GM19351 (cell line): Measurements from ENCODE around the gene OR2V2.

Source experiments
- ATAC-seq: cut with Tn5 transposase; IDR thresholded peaks from one replicate; pipeline ENCODE4 v1.9.1; 2021; ENCODE audit warnings: mild to moderate bottlenecking, moderate library complexity; ENCODE audit not compliant: unreplicated experiment

Gene OR2V2

DNA sequence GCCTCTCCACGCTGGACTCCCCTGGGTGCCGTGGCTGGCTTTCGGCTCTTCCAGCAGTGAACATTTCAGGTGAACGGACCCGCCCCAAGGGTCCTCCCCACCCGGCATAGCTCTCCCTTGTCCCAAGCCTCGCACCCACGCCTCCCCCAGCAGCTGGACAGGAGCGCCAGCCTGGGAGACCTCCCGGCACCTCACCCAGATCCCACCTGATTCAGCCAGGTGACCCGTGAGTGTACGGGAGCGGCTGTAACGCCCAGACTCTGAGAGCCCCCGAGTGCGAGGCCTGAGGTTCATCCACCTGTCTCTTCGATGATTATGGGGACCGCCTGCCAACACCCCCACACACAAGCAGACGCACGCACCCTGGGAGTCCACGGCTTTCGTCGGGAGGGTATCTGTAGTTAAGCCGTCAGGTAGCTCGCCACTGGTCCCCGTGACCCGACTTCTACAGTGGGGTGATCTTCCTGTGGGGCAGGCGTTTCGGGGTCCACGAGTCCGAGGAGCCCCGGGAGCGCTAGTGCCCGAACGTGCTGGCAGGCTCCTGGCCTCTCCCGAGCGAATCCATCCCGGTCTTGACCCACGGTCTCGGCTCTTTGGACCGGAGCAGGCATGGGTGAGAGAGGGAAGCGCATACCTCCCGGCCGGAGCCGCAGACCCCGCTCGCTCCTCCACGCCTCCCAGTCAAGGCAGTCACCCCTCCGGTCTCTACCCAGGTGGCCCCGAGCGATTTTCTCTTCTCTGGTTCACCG lies 42.8 kb downstream of the OR2V2 start:
- no peak for ATAC-seq

DNA sequence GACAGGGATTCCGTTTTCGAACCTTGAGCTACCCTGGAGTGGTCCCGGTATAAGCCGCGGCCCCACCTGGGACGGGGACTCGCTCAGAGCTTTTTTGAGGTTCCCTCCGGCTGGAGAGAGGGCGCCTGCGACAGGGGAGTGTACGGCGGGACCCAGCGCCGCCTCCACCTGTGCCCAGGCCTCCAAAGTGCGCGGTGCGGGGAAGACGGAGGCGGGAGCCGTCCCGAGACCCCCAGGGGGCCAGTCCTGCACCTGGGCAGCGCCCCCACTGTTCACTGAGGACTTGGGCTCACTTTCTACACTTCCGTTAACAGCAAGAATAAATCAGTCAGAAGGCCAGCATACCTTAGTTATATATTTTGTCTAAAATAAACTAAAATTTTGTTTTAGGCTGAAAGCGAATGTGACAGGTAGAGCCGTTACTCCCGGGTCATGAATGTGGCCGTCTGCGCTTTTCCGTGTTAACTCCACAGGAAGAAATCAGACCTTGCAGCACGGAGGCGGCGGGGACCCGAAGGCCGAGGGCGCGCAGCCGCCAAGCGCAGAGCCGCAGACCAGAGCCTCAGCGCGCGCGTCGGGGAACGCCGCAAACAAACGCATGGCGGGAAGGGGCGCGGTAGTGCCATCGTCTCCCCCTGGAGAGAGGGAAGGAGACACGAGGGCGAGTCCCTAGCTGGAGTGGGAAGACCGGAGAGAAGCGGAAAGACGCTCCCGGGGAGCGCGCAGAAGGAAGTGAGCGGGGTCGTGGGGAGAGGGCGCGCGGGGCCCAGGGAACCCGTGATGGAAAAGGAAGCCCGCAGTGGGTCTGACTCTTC lies 43.5 kb downstream of the OR2V2 start:
- no peak for ATAC-seq

DNA sequence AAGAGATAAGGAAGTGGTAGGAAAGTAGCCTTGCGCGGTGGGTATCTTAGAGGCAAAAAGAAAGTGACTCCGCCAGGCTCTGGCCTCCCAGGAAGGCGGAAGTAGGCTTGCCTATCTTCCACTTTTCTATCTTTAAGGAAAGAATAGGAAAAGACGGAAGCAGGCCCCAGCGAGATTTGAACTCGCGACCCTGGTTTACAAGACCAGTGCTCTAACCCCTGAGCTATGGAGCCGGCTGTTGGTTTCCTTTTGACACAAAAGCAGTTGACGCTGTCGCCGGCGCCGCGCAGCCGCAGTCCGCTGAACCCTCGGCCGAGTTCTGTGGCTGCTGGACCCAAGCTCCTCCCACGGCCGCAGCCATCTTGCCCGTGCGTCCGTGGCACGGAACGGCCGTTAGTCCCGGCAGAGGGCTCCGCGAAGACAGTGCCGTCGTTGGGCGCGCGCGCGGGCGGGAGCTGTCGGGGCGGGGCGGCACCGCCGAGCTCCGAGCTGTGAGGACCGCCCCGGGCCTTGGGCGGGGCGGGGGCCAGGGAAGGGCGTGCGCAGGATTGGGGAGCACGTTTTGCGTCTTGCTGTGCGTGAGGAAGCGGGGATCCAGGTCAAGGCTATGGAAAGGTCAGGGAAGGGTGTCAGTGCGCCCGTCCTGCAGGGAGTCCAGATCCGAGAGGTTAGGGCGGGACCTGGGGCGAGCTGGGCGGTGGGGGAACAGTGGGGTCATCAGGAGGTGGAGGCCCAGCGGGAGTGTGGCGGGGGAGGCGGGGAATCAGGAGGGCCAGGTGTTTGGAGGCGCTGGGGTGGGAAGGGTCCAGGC lies 44.3 kb downstream of the OR2V2 start:
- ATAC-seq = peak; percentile 55

DNA sequence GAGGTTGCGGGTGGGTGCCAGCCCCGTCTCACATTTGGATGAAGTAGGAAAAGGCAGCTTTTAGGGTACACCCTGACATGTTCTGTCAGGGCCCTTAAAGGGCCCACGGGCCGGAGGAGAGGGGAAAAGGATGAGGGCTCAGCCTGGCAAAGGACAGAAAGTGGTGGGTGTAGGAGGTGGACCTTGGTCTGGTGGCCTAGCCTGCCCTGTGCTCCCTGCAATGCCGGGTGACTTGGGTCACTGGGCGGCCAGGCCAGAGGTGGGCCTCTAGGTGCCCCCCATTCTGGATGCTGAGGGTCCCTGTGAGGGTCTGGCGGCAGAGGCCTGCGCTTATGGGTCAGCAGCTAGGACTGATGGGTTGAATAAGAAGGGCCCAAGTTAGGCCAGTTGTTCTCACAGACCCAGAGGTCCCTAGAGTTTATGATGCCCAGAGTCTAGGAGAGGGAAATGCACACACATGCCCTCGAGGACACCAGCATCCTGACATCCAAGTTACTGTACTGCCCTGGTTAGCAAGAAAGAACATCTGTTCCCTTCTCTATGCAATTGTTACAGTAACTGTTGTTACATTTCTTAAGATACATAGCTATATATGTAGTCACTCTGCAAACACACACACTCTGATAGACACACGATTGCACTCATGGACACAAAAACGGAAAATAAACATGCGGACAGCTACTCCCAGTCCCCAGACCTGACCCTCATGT lies 45.1 kb downstream of the OR2V2 start:
- no peak for ATAC-seq

DNA sequence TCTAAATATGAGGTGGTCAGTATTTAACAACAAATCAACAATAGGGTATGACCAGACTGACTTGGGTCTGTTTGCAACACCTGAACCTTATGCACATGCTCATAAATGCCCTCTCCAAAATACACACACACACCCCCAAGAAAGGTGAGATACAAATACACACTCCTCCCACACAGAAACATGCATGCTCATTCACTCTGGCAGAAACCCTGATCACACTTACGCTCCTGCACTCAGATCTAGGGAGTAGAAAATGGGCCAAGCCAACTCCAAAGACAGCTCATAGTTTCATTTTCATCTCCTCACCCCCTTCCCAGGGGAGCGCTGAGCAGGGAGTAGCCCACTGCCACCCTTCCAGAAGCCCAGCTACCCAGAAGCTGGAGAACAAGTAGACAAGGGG lies 46.3 kb downstream of the OR2V2 start:
- no peak for ATAC-seq

DNA sequence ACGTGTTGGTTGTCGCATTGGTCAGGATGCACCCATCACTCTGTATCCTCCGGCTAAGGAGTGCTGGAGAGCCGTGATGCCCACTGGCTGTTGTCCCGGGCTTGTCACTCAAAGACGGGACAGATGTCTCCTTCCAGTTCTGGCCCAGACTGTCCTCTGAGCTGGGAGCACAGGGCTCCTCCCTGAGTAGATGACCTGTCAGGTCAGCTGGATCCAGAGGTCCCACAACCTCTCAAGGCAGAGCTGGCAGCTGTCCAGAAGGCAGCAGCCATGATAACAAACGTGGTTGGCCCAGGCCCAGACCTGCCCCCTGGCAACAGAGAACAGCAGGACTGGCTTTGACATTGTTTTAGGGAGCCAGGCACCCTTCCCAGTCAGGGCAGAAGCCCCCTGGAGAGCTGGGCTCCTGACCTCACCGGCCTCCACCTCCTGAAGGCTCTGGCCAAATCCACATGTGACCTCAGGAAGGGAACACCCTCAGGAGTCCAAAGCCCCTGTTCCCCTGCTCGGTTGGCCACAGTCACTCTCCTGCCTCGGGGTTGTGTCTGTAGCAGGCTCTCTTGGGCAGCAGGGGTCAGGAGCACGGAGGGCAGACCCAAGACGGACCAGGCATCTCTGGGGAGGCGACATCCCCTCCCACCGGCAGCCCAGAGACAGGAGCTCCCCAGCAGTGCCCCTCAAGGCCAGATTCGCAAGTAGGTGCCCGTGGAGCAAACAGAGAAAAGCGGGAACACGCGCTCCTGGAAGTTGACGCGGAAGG lies 47.3 kb downstream of the OR2V2 start:
- ATAC-seq = no peak

DNA sequence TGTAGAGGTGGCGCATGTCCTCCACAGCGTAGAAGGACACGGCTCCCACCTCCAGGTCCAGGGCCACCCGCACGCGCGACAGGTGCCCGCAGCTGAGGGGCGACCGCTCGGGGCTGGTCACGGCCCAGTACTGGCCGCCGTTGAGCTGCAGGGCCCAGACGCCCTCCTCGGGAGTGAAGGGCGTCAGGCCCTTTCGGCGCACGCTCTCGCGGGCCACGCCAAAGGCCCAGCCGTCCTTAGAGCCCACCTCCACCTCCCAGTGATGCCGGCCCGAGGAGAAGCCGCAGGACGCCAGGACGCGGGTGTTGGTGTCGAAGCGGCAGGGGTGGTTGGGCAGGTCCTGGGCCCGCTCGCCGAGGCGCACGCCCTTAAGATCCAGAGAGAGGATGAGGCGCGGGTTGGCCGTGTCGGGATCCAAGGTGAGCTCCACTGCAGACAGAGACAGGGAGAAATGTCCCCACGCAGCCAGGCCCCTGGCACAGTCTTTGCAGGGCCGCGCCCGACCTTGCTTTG lies 47.9 kb downstream of the OR2V2 start:
- ATAC-seq = no peak

DNA sequence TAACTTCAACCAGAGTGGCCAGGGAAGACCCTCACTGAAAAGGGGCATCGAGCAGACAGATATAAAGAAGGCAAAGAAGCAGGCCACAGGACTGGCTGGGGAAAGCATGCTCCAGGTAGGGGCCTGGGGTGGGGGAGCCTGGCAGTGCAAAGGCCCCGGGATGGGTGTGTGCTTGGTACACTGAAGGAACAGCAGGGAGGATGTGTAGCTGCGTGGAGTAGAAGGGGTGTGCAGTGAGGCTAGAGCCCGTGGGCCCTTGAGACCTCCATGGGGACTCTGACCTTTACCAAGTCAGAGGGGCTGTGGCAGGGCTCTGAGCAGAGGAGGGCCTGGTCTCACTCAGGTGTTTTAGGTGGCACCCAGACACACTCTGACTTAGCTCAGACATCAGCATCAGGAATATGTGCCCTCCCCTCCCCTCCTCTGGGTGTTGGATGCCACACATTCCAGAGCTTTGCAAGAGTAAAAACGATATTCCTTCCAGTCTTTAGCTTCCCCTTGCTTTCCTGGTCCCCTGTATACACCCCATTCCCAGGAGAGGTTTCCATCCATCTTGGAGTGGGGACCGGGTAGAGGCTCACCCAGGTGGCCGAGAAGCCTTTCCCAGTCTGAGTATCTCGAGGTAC lies 50.1 kb downstream of the OR2V2 start:
- ATAC-seq = no peak

DNA sequence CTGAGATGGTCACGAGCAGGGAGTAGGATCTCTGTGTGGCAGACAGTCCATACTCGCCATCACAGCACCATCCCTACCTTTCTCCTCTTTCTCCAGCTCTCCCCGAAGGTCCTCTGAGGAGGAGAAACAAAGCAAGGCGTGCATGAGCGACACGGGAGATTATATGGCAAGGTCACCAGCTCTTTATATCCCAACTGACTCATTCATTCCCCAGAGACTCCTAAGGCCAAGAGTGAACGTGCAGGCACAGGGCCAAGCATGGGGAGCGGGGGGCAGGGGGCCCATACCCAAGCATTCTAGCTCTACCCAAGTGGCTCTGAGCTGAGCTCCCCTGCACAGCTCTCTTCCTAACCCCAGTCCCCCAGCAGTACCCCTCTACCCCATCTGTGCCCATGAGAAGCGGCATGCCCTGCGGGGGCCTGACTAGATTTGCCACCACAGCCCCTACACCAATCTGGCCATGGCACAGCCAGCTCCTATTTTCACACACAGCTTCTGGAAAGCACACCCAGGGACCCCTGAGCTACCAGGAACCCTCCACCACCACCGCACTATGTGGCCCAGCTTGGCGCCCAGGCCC lies 50.8 kb downstream of the OR2V2 start:
- ATAC-seq = no peak

DNA sequence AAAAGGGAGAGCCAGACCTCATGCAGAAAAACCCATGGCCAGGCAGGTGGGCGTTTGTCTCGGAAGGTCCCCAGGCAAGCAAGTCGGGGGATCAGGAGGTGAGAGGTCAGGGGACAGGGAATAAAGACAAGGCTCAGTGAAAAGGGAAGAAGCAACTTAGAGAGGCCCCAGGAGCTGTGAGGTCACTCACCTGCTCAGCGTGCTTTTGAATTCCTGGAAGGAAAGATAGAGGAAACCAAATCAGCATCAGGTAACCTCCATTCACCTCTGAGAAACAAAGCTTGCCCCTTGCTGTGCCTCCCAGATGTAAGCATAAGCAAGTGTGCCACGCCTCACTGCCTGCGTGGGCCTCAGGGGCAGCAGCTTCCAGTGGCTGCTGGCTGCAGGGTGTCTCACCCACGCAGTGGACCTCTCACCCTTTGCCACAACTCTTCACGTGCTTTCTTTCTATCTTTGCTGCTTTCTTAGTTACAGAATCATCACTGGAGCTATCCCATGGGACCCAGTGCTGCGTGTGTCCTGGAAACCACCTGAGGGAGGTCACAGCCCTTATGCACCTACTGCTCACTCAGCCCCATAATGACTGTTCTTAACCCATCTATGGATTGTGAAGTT lies 51.6 kb downstream of the OR2V2 start:
- ATAC-seq = peak; percentile 77

DNA sequence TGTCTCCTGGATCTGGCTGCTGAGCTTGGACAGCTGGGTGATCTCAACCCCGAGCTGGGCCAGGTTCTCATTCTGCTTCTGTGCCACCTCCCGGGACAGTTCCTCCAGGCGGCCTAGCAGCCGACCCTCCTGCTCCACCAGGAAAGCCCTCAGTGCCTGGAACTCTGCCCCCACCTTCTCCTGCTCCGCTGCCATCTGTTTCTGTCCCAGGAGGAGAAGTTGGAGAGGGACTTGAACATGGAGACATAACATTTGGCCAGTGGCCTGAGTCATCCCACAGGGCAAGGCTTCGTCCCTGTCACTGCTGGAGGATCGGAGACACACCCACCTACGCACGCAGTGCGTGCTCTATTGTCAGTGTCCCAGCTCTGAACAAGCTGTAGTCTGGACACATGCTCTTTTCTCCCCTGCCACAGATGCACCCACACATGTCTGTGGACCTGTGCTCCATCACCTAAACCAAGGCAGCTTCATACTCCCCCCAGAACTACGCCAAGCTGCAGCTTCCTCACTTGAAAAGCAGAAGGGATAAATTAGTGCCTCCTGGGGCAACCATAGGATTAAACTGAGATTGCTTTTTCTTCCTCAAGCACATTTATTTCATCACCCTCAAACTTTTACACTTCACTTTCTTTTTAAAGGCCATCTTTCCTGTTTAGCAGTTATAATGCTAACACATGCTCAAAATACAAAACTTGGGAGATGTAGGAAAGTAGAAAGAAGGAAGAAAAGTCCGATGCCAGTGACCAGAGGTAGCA lies 52.7 kb downstream of the OR2V2 start:
- no peak for ATAC-seq

DNA sequence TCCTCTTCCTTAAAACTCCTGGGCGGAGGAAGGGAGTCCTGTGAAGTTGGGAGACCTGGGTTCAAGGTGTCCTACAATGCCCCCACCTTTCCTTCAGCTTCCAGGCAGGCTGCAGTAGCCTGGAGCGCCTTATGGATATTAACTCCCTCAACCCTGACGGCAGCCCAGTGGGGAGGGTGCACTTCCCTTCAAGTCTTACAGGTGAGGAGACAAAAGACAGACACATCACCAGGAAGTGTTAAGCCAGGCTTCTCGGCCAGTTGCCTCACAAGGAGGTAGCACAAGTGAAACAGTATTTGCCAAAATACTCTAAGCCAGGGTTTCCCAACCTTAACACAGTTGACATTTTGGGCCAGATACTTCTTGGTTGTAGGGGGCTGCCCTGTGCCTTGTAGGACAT lies 53.4 kb downstream of the OR2V2 start:
- ATAC-seq = no peak

DNA sequence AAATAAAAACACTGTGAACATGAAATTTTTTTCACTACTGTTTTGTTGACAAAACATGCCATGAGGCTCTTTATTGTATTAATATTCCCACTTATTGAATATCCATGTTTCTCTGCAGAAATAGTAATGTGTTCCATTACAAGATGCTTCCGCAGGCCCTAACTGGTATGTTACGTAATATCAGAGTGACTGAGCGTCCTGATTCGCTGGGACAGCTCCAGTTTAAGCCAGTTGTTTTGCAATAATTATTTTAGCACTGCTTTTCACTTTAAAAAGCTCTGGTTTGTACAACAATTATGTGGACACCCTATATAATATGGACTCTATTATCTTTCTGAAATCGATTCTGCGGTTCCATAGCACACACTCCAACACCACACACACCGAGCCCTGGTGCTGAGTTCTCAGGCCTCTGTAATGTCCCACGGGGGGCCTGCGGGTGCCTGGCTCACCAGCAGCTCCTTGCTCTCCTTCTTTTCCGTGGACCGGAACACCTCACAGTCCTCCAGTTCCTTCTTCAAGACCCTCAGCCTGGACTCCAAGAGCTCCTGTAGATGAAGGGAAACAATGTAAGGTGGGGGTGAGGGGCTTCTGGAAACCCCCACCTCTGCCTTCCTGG lies 55.8 kb downstream of the OR2V2 start:
- ATAC-seq = no peak

DNA sequence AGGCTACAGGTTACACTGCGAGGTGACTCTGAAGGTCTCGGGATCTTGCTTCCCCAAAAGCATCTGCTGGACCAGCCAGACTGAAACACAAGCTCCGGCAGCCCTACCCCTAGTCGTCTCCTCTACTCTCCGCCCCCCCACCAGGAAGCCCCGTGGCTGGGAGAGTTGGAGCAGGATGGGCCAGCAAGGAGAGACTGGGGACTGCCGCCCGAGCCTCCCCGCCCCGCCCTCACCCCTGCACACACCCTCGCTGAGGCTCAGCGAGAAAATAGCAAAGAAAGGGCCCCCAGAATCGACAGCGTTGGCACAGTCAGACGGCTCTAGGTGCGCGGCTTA lies 56.4 kb downstream of the OR2V2 start:
- no peak for ATAC-seq

DNA sequence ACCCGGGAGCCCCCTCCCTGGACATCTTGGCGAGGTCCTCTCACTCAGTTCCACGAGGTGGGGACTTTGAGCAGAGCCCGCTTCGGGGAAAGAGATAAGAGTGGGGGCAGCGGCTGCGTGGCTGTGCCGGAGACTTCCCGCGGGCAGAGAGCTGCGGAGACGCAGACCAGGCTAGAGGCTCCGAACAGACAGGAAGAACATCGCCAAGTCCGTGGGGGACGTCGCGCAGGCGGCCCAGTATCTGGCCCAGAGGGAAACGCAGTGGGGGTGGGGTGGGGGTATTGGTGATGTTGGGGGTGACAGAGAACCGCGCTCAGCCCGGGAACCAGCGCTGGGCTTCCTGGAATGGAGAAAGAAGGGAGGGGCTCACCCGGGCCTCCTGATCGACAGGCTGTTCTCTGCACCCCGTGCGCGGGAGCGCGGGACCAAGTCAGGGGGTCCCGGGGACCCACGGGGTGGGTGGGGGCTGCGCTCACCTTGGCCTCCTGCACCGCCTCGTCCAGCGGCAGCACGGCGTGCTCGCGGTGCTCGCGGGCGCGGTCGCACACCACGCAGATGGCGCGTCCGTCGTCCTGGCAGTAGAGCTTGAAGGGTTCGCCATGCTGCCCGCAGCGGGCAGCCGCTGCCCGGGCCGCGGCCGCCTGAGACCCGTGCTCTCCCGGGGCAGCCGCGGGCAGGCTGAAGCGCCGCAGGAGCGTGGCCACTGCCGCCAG lies 56.9 kb downstream of the OR2V2 start:
- ATAC-seq = no peak

DNA sequence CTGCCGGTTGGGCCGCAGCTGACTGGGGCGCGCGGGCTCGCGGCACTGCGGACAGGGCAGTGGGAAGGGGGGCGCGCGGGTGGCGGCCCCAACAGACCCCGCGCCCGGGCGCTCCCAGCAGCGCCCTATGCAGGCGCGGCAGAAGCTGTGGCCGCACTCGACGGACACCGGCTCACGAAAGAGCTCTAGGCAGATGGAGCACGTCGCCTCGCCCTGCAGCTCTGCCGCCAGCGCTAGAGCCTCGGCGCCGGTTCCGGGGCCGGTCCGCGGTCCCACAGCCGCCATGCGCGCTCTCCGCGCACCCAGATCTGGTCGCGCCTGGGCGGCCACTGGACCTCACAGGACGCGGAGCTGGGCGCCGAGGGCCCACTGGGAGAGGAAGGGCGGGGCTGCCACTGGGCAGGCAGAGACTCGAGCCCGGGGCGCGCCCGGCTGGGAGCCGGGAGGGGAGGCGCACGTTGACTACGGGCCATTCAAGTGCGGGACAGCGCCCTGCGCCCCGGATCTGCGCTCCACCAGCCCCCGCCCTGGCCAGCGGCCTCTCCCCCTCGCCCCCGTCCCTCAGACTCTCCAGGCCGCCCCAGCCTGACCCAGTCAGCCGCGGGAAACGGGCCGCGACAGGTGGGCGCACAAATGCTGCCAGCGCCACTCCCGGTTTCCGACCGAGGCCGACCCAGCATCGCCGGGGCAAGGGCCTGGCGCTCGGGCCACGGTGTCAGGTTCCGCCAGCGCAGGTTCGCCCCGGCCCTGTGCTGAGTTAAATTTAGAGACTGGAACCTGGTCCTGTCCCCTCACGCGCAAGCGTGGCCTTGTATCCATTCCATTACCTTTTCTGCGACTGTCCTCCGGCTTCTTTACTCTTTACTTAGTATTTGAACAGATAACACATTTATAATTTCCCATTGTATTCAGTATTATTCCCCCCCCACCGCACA lies 57.7 kb downstream of the OR2V2 start, which contains the start of gene TRIM7:
TRIM7 (minus strand) TSS at position 371 of the 935 bp plus-strand sequence; CDS start at position 285, 86 bp downstream.
- no peak for ATAC-seq
